ENCODE results near the gene MYOF.
"Not testable (repeated sequence)": the region's sequence is repeated elsewhere in the genome, so short reads cannot be mapped to it uniquely, and the experiment has no call there.

Gene MYOF

DNA sequence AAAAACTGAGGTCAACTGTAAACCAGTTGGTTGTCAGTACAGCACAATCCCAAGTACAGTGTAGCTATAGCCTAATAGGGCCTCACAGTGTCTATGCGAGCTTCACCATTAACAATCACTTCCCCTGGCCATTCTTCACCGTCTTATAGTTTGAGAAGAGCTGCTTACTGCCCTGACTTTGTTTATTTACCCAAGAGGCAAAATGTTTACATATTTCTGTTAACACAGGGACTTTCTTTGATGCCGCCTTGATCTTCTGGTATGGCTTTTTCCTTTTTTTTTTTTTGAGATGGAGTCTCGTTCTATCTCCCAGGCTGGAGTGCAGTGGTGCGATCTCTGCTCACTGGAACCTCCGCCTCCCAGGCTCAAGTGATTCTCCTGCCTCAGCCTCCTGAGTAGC is 3.3 kb downstream of the MYOF start:
- DNase-seq (ENCODE audit: low read depth in 1 of 2, low spot score in 1 of 2), result no peak

DNA sequence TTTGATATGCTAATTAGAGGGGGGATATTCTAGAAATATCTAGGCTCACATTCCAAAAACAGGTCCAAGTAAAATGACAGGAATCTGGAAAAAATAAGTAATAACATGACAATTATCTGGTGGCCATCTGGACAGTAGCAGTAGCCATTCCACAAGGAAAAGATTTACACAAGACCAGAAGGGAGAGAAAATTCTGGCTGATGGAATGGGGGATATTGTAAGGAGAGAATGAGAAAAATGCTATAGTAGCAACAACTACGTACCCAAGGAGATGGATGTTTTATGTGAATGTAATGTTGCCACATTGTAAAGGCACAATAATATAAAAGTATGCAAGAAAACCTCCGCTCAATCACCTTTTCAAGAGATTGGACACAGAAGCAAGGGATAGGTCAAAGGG is 5.4 kb downstream of the MYOF start:
- DNase-seq (ENCODE audit: low read depth in 1 of 2, low spot score in 1 of 2), result no peak

DNA sequence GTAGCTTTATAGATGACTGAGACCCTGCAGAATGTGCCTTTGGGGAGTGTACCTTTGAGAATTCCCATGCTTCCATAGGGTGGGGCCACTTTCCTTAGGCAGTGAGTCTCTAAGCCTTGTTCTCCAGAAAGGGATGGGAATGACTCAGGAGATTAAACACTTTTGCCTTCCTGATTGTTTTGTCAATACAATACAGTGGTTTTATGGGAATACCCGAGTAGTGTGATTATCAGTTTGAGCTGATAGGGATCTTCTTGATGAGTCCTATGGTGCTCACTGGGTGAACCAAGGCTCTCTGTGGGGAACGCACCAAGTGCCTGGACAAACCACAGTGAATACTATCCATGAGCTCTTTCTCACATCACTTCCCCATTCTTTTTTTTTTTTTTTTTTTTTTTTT is 6.3 kb downstream of the MYOF start:
- DNase-seq (ENCODE audit: low read depth in 1 of 2, low spot score in 1 of 2), result no peak

- DNase-seq (ENCODE audit: low read depth in 1 of 2, low spot score in 1 of 2), result no peak
Observed at GRCh38 chr10:93475227-93475626, 6.9 kb downstream of the MYOF start.

- DNase-seq (ENCODE audit: low read depth in 1 of 2, low spot score in 1 of 2), result no peak
Observed at GRCh38 chr10:93473804-93474472, 8.2 kb downstream of the MYOF start.

- no peak for DNase-seq (ENCODE audit: low read depth in 1 of 2, low spot score in 1 of 2)
Observed at GRCh38 chr10:93473161-93473560, 9.0 kb downstream of the MYOF start.

GRCh38 chr10:93471110-93471651 is 11.0 kb downstream of the MYOF start:
- no peak for DNase-seq (ENCODE audit: low read depth in 1 of 2, low spot score in 1 of 2)

DNA sequence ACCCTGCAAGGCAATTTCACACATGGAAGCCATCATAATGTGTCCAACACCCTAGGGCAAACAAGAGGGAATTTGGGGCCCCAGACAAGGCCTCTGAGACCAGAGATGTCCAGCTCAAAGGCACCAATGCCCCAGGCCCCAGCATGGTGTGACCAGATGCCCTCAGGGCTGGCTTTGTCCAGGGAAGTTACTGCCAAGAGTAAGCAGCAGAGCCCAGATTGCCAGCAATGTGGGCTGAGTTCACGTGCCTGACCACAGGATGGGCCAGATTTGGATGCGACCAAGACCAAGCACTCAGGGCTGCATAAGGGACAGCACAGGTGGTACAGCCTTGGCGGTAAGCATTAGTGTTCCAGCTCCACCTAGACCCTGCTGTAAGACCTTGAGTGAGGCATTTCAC is 12.7 kb downstream of the MYOF start:
- no peak for DNase-seq (ENCODE audit: low read depth in 1 of 2, low spot score in 1 of 2)

- no peak for DNase-seq (ENCODE audit: low read depth in 1 of 2, low spot score in 1 of 2)
Observed at GRCh38 chr10:93468461-93469213, 13.5 kb downstream of the MYOF start.

DNA sequence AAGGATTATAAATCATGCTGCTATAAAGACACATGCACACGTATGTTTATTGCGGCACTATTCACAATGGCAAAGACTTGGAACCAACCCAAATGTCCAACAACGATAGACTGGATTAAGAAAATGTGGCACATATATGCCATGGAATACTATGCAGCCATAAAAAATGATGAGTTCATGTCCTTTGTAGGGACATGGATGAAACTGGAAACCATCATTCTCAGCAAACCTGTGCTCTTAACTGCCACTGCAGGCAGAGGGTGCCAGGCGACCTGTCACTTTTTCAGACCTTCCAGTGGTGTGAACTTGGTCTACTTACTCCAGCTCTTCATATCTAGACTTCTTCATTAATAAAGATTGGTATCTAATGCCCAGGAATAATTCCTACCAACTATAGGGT is 14.5 kb downstream of the MYOF start:
- DNase-seq (ENCODE audit: low read depth in 1 of 2, low spot score in 1 of 2), result not testable (repeated sequence)

GRCh38 chr10:93465806-93466675 is 16.1 kb downstream of the MYOF start:
- DNase-seq (ENCODE audit: low read depth in 1 of 2, low spot score in 1 of 2), result no peak

- DNase-seq (ENCODE audit: low read depth in 1 of 2, low spot score in 1 of 2), result no peak
Observed at GRCh38 chr10:93464776-93465388, 17.3 kb downstream of the MYOF start.

DNA sequence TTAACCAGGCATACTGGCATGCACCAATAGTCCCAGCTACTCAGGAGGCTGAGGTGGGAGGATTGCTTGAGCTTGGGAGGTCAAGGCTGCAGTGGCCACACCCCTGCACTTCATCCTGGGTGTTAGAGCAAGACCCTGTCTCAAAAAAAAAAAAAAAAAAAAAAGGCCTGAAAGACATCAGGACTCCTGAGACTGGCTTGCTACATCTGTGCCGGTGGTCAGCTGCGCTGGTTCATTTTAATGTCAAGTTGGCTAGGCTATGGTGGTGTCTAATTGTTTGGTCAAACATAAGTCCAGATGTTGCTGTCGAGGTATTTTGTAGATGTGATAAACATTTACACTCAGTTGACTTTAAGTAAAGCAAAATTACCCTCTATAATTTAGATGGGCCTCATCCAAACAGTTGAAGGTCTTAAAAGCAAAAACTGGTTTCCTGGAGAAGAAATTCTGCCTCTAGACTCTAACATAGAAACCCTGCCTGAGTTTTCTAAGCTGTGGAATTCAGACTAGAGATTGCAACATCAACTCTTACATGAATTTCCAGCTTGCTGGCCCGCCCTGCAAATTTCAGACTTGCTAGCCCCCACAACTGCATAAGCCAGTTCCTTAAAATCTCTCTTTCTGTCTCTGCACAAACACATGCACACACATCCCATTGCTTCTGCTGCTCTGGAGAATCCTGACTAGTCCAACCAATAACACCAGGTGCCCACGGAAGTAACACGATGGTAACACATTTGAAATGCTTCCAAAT is 18.2 kb downstream of the MYOF start:
- DNase-seq (ENCODE audit: low read depth in 1 of 2, low spot score in 1 of 2), result no peak

DNA sequence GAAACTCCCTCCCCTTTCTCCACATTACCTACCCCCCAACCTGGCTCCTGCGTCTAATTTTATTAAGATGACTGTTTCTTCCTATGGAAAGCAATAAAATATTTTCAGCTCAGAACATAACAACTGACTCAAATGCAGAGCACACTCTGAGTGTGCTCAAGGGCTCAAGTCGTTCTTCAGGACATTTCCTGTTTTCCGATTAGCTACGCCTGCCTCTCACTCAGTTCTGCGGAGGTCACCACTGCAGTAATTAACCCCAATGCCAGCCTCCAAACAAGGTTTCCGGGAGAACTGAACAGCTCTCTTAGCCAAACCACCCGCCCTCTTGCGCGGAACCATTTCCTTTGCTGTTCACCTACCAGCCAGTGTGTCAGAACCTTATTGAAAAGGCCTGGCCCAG is 19.3 kb downstream of the MYOF start:
- no peak for DNase-seq (ENCODE audit: low read depth in 1 of 2, low spot score in 1 of 2)

- DNase-seq (ENCODE audit: low read depth in 1 of 2, low spot score in 1 of 2), result no peak
Observed at GRCh38 chr10:93462371-93462770, 19.8 kb downstream of the MYOF start.

- no peak for DNase-seq (ENCODE audit: low read depth in 1 of 2, low spot score in 1 of 2)
Observed at GRCh38 chr10:93461807-93462178, 20.3 kb downstream of the MYOF start.

DNA sequence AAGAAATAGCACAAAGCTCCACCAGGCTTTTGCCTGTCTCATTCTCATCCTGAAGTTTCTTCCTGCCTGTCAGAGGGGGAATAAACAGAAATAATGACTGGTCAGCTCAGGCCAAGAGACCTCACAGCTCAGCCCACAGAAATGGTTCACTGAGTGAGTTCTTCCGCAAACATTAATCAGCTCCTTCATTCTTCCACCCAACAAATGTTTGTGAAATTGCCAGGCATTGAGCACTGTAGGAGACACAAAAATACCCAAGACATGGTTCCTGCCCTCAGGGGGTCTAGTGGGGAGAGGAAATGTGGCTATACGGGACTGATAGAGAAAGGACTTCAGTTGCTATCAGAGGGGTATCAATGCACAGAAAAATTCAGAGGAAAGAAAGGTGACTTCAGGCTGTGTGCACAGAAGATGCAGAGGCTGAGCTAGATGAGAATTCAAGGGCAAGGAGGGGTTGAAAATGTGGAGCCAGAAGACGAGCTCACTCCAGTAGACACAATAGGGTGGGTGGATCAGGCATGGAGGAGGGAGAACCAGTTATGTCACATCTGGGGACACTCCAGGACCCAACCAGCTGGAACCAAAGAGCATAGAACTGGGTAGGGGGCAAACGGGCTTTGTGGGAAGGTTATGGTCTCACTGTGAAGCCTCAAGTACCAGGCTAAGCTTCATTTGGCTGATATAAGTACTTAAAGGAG is 20.9 kb downstream of the MYOF start:
- no peak for DNase-seq (ENCODE audit: low read depth in 1 of 2, low spot score in 1 of 2)

GRCh38 chr10:93459466-93459865 is 22.7 kb downstream of the MYOF start:
- no peak for DNase-seq (ENCODE audit: low read depth in 1 of 2, low spot score in 1 of 2)

- DNase-seq (ENCODE audit: low read depth in 1 of 2, low spot score in 1 of 2), result no peak
Observed at GRCh38 chr10:93458821-93459257, 23.3 kb downstream of the MYOF start.

DNA sequence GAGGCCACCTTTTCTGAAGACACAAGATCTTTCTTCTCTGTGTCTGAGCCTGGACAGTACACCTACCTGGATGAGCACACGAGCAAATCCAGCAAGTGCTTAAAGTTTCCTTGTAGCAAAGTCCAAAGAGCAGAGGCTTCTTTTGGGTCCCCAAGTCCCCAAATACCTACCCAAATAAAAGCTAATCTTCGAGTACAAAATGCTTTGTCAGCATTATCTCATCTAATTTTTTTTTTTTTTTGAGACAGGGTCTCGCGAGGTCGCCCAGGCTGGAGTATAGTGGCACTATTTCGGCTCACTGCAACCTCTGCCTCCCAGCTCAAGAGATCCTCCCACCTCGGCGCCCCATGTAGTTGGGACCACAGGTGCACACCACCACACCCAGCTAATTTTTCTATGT is 24.6 kb downstream of the MYOF start:
- no peak for DNase-seq (ENCODE audit: low read depth in 1 of 2, low spot score in 1 of 2)
